Measurements from ENCODE around the gene SH3PXD2A. TPM values are rescaled to one million over a fixed set of nuclear protein-coding genes. Genes with fewer than 3 reads are reported as not detected.

The SH3PXD2A gene
- total RNA-seq, 1 experiment from 2014 or later, result 0.07 TPM

DNA sequence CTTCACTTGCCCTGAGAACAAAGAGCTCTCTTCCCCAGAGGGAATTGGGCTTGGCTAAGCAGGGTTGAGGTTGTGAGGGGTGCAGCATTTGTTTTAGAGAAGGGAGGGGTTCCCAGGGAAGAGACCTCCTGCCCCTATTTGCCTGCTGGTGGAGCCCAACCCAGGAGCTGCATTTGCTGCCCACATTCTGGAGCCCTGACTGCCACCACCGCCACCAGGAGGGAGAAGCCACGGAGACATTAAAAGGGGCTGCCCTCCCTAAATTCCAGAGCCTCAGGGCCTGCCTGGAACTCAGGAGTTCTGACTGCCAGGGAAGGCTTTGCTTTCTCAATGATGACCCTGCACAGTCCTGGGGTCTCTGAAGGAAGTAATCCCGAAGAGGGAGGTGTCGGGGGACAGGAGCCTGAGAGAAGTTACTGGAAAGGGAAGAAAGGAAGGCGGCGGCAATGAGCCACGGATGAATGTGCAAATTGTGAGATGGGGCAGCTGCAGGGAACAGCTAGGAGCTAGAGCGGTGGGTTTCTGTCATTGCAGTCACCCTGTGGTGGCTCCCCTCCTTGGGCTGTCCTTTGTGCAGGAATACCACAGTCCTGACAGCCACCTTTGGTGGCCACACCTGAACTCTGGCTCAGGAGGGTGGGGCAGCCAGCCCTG is 310.6 kb downstream of the SH3PXD2A start:
- Histone ChIP-seq H3K9me3 (ENCODE audit: low read length) (no peaks in the 10 kb centered on the region), H4K20me1 (ENCODE audit: insufficient read depth, low read depth, low read length) (no peaks in the 10 kb centered on the region), H3K4me2 (ENCODE audit: low read depth, low read length, poor library complexity, severe bottlenecking) (peak overlapping the region; percentile 73), H3K27me3 (ENCODE audit: low read length) (no peaks in the 10 kb centered on the region), H3K4me3 (ENCODE audit: low read length) (no peak overlapping the region), H3K27ac (ENCODE audit: low read length) (no peak overlapping the region), H3K79me2 (ENCODE audit: low read length) (no peaks in the 10 kb centered on the region), H3K4me1 (ENCODE audit: low read length) (peaks cover 79% of the 10 kb centered on the region), H3K36me3 (ENCODE audit: insufficient read depth, low read length) (no peaks in the 10 kb centered on the region), H2AFZ (ENCODE audit: low read length) (no peak overlapping the region), H3K9me2 (replicated peaks; ENCODE audit: insufficient read depth, low read length) (no peaks in the 10 kb centered on the region), H3K9ac (ENCODE audit: low read length) (no peak overlapping the region)
- DNase-seq, result no peak

Small RNA genes within 50 kb of the gene (small RNA-seq; reads per million reads assigned to genes)
- gene RF00019, result not detected

Other genes with a start within 250 kb of the SH3PXD2A start
- 35.0 and 38.6 TPM in 2 replicates for gene STN1, start 62.6 kb upstream of the SH3PXD2A start, total RNA-seq (2014; rRNA removed; shearing (Covaris generic); ENCODE audit: low replicate concordance)
- gene SLK, start 111.6 kb upstream of the SH3PXD2A start, total RNA-seq (2014; rRNA removed; shearing (Covaris generic); ENCODE audit: low replicate concordance), result 25.7 and 28.1 TPM in 2 replicates
- not detected in 2 replicates for gene COL17A1, start 230.3 kb upstream of the SH3PXD2A start, total RNA-seq (2014; rRNA removed; shearing (Covaris generic); ENCODE audit: low replicate concordance)

Data from Karpas-422 (cell line).